OCI-LY7 (cell line): ENCODE results near the gene NEURL2. TPM values are rescaled to one million over a fixed set of nuclear protein-coding genes. Genes with fewer than 3 reads are reported as not detected.

ENCODE experiments used
- BruUV-seq: library from RNA; stranded (reverse); fragments of 400-500 nt; replicated peaks from 2 replicates; lab custom pipeline; 2021; lab: Mats Ljungman, UMichigan
- CTCF ChIA-PET: fragments of 300-600 bp; sonication (Branson Sonifier 250); formaldehyde crosslinking; loops from one replicate; lab custom pipeline; 2022; ENCODE audit warnings: antibody characterized with exemption; ENCODE audit not compliant: unreplicated experiment; lab: Charles Lee
- POLR2A ChIA-PET: fragments of 300-600 bp; sonication (Branson Sonifier 250); formaldehyde crosslinking; loops from one replicate; lab custom pipeline; 2022; ENCODE audit warnings: antibody characterized with exemption; lab: Charles Lee
- DNase-seq: peaks from one replicate; pipeline ENCODE4 v3.0.0-alpha.2; 2015; ENCODE audit warnings: low spot score
- H2AFZ ChIP-seq: fragments of 200-600 bp; sonication (generic), shearing (Covaris generic); 2 replicates; pipeline ENCODE4 v1.6.1; 2014; ENCODE audit warnings: mild to moderate bottlenecking, antibody characterized with exemption, low read length, moderate library complexity
- H3K27ac ChIP-seq: fragments of 200-600 bp; sonication (generic); 2 replicates; pipeline ENCODE4 v1.5.1; 2014; ENCODE audit warnings: mixed run types, low read depth, mild to moderate bottlenecking, moderate library complexity, low read length, inconsistent platforms; ENCODE audit not compliant: poor library complexity, severe bottlenecking
- H3K36me3 ChIP-seq: fragments of 200-600 bp; sonication (generic); 2 replicates; pipeline ENCODE4 v1.6.1; 2014; ENCODE audit warnings: mild to moderate bottlenecking, antibody characterized with exemption, low read length, moderate library complexity, mixed read lengths; ENCODE audit not compliant: insufficient read depth
- H3K4me1 ChIP-seq: fragments of 200-600 bp; sonication (generic); 2 replicates; pipeline ENCODE4 v1.5.1; 2014; ENCODE audit warnings: mild to moderate bottlenecking, low read length; ENCODE audit not compliant: insufficient read depth, poor library complexity, severe bottlenecking
- H3K4me2 ChIP-seq: fragments of 200-600 bp; sonication (generic); 2 replicates; pipeline ENCODE4 v1.6.1; 2014; ENCODE audit warnings: mild to moderate bottlenecking, low read length
- H3K4me3 ChIP-seq: fragments of 200-600 bp; sonication (generic); 2 replicates; pipeline ENCODE4 v1.5.1; 2014; ENCODE audit warnings: mild to moderate bottlenecking, low read depth, low read length; ENCODE audit not compliant: poor library complexity, severe bottlenecking
- H3K79me2 ChIP-seq: fragments of 200-600 bp; sonication (generic); 2 replicates; pipeline ENCODE4 v1.6.1; 2016; ENCODE audit warnings: low read depth, mild to moderate bottlenecking, low read length, moderate library complexity, mixed read lengths; ENCODE audit not compliant: insufficient read depth
- H3K9me2 ChIP-seq: fragments of 200-600 bp; sonication (generic); 2 replicates; pipeline ENCODE4 v1.6.1; 2016; ENCODE audit warnings: mild to moderate bottlenecking, low read length, mixed read lengths; ENCODE audit not compliant: insufficient read depth
- H3K9me3 ChIP-seq: fragments of 200-600 bp; sonication (generic); 2 replicates; pipeline ENCODE4 v1.6.1; 2014; ENCODE audit warnings: mild to moderate bottlenecking, mixed run types, low read length, mixed read lengths
- H4K20me1 ChIP-seq: fragments of 200-600 bp; sonication (generic); 2 replicates; pipeline ENCODE4 v1.6.1; 2014; ENCODE audit warnings: mild to moderate bottlenecking, antibody characterized with exemption, low read length, moderate library complexity, mixed read lengths; ENCODE audit not compliant: insufficient read depth
- EZH2phosphoT487 ChIP-seq: fragments of 200-600 bp; sonication (generic); IDR thresholded peaks from 2 replicates; pipeline ENCODE4 v1.6.1; 2018; ENCODE audit warnings: low read depth, borderline replicate concordance, mild to moderate bottlenecking, mixed run types, antibody characterized with exemption, low read length, moderate library complexity, mixed read lengths
- intact Hi-C: fragments of 100-400 bp; cut with micrococcal nuclease; formaldehyde crosslinking; loops from one replicate; pipeline ENCODE4 v1.10.0; 2022; ENCODE audit not compliant: unreplicated experiment
- total RNA-seq, 2 experiments: library from RNA; depleted of rRNA in 1 of 2; stranded (reverse); fragments of >200 nt in 1 of 2; shearing (Covaris generic) in 1 of 2; gene quantifications; 2 replicates each; pipeline ENCODE4 v1.2.3, GENCODE V29; 2014 to 2022
- TF ChIP-seq, protein P1 (sequence below): fragments of 200-600 bp; sonication (generic); conservative IDR thresholded peaks from 2 replicates; pipeline ENCODE4 v1.5.1; 2014; ENCODE audit warnings: mild to moderate bottlenecking, antibody characterized with exemption, low read length, moderate library complexity, mixed read lengths

Gene NEURL2
- total RNA-seq, 2 experiments from 2014 or later, result 9.9 to 10.7 TPM

DNA sequence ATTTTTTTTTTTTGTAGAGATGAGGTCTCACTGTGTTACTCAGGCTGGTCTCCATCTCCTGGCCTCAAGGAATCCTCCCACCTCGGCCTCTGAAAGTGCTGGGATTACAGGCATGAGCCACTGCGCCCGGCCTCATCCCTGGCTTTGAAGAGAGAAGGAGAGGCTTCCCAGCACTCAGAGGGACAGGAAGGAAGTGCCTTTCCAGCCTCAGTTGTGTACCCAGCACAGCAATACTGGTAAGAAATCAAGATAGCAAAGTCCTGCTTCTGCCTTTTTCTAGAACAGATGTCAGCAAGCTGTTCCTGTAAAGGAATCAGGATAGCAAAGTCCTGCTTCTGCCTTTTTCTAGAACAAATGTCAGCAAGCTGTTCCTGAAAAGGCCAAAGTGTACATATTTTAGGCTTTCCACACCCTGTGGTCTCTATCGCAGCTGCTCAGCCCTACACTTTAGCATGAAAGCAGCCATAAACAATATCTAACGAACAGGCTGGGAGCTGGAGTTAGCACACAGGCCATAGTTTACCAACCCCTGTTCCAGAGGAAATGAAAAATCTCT, 27.3 kb upstream of the NEURL2 start:
- Histone ChIP-seq H3K27ac (no peak overlapping the region), H3K4me3 (no peak overlapping the region), H3K9me3 (no peaks in the 10 kb centered on the region), H3K4me1 (no peaks in the 10 kb centered on the region), H3K9me2 (no peaks in the 10 kb centered on the region), H4K20me1 (no peaks in the 10 kb centered on the region), H3K4me2 (no peak overlapping the region), H2AFZ (no peak overlapping the region), H3K79me2 (no peaks in the 10 kb centered on the region), H3K36me3 (no peaks in the 10 kb centered on the region)
- no peak for DNase-seq
- ChIA-PET CTCF (no interaction called here), POLR2A (interaction anchor here (1.0 to 1.4 kb wide), 2 partner anchors 10 to 52 kb away, joined by 3 to 5 read pairs; no protein-coding TSS in a partner anchor)
- intact Hi-C loops, result no loop called here
- TF ChIP-seq EZH2phosphoT487, result no peak
- TF ChIP-seq, protein P1, sequence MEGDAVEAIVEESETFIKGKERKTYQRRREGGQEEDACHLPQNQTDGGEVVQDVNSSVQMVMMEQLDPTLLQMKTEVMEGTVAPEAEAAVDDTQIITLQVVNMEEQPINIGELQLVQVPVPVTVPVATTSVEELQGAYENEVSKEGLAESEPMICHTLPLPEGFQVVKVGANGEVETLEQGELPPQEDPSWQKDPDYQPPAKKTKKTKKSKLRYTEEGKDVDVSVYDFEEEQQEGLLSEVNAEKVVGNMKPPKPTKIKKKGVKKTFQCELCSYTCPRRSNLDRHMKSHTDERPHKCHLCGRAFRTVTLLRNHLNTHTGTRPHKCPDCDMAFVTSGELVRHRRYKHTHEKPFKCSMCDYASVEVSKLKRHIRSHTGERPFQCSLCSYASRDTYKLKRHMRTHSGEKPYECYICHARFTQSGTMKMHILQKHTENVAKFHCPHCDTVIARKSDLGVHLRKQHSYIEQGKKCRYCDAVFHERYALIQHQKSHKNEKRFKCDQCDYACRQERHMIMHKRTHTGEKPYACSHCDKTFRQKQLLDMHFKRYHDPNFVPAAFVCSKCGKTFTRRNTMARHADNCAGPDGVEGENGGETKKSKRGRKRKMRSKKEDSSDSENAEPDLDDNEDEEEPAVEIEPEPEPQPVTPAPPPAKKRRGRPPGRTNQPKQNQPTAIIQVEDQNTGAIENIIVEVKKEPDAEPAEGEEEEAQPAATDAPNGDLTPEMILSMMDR, result no peak
- BruUV-seq, result no TSS peak

DNA sequence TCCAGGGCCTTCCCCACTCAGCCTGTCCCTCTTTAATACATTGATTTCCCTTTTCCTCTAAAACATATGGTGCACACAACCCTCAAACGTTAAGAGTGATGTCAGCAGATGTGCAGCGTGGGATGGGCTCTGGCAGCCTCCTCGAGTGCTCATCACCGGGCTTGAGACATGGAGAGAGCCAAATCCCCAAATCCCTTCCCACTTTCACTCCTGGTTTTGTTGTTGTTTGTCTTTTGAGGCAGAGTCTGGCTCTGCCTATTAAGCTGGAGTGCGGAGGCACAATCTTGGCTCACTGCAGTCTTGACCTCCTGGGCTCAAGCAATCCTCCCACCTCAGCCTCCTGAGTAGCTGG, 26.8 kb upstream of the NEURL2 start:
- Histone ChIP-seq H3K9me2 (no peaks in the 10 kb centered on the region), H3K9me3 (no peaks in the 10 kb centered on the region), H3K36me3 (no peaks in the 10 kb centered on the region), H3K27ac (no peak overlapping the region), H3K4me1 (no peaks in the 10 kb centered on the region), H3K79me2 (no peaks in the 10 kb centered on the region), H2AFZ (no peak overlapping the region), H4K20me1 (no peaks in the 10 kb centered on the region), H3K4me2 (no peak overlapping the region), H3K4me3 (no peak overlapping the region)
- DNase-seq, result no peak
- POLR2A ChIA-PET, result interaction anchor here (1.0 to 1.4 kb wide), 2 partner anchors 10 to 53 kb away, joined by 3 to 5 read pairs; no protein-coding TSS in a partner anchor
- CTCF ChIA-PET, result no interaction called here
- TF ChIP-seq, protein P1, result no peak
- no peak for TF ChIP-seq EZH2phosphoT487
- intact Hi-C loops, result no loop called here
- no TSS peak for BruUV-seq

DNA sequence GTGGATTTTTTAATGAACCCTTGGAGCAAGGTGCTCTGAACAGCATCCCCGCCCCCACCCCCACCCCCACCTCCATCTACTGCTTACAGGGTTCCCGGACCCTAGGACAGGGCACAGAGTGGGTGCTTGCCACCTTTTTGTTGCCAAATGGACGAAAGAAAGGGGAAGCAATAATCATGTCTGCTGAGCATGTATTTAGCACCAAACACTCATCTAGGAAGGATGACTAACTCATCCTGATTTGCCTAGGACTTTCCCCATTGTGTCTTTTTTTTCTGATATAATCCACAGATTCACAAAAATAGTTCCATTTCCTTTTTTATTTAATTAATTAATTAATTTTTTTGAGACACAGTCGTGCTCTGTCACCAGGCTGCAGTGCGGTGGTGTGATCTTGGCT, 22.1 kb upstream of the NEURL2 start:
- BruUV-seq, result no TSS peak
- Histone ChIP-seq H4K20me1 (no peaks in the 10 kb centered on the region), H3K4me2 (no peak overlapping the region), H2AFZ (no peak overlapping the region), H3K4me1 (peaks cover 14% of the 10 kb centered on the region), H3K4me3 (no peak overlapping the region), H3K79me2 (no peaks in the 10 kb centered on the region), H3K9me2 (no peaks in the 10 kb centered on the region), H3K9me3 (no peaks in the 10 kb centered on the region), H3K36me3 (no peaks in the 10 kb centered on the region), H3K27ac (no peak overlapping the region)
- TF ChIP-seq, protein P1, result no peak
- TF ChIP-seq EZH2phosphoT487, result no peak
- CTCF ChIA-PET, result no interaction called here
- intact Hi-C loops, result no loop called here
- DNase-seq, result no peak
- POLR2A ChIA-PET, result no interaction called here
